ENCODE measurements around the gene LAMC3.

Gene LAMC3

DNA sequence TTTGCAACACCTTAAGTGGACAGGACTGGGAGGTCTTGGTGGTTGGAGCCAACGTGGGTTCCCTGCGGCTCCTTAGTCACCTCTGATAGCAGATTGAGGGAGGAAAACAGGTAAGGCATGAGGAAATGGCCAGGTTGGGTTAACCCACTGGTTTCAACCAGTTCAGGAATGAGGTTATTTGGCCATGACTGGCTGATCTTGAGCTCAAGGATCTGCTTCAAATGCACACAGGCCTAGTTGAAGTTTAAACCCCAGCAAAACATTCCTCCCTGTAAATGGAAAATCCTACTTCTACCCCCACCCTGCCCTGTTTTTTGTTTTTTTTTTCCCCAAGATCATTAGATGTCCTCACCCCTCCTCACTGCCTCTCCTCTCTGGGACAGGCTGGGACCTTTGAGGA lies 113.2 kb downstream of the LAMC3 start:
- peaks cover 3% of the 10 kb centered on the region for H3K27me3 ChIP-seq (replicated peaks; ENCODE audit: control insufficient read depth, insufficient read depth, low read length)
- DNase-seq (ENCODE audit: extremely low read depth, insufficient read length): no peak
- H3K36me3 ChIP-seq (ENCODE audit: control insufficient read depth, insufficient read depth, low read length): no peaks in the 10 kb centered on the region
- TF ChIP-seq CTCF (IDR thresholded peaks at IDR 0.05; ENCODE audit: insufficient read depth, low read length, poor library complexity, severe bottlenecking): no peak
- no peak overlapping the region for H3K4me3 ChIP-seq (replicated peaks; ENCODE audit: low read depth, low read length)

DNA sequence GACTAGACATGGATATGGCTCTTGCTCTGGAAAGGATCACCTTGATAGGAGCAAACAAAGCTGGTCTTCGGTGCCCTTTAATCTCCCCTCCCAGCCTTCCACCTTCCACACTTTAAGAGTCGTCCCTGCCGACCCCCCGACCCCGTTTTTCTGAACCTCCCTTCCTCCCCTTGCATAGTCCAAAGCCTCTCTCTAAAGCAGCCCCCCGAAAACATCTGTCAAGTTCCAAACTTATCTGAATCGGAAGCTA lies 116.0 kb downstream of the LAMC3 start:
- Histone ChIP-seq H3K4me3 (replicated peaks; ENCODE audit: low read depth, low read length) (peak overlapping the region; percentile 99), H3K27me3 (replicated peaks; ENCODE audit: control insufficient read depth, insufficient read depth, low read length) (no peaks in the 10 kb centered on the region; the same call in none of the 2 replicates), H3K36me3 (ENCODE audit: control insufficient read depth, insufficient read depth, low read length) (peaks cover 6% of the 10 kb centered on the region)
- DNase-seq (ENCODE audit: extremely low read depth, insufficient read length): no peak
- no peak for TF ChIP-seq CTCF (IDR thresholded peaks at IDR 0.05; ENCODE audit: insufficient read depth, low read length, poor library complexity, severe bottlenecking)

- H3K36me3 ChIP-seq (ENCODE audit: control insufficient read depth, insufficient read depth, low read length): peaks cover 8% of the 10 kb centered on the region
- H3K27me3 ChIP-seq (replicated peaks; ENCODE audit: control insufficient read depth, insufficient read depth, low read length): no peaks in the 10 kb centered on the region; the same call in 1 of the 2 replicates
- TF ChIP-seq CTCF (IDR thresholded peaks at IDR 0.05; ENCODE audit: insufficient read depth, low read length, poor library complexity, severe bottlenecking): no peak
- H3K4me3 ChIP-seq (replicated peaks; ENCODE audit: low read depth, low read length): peak within 1 kb of the TSS; percentile 99
- peak; percentile 98 for DNase-seq (ENCODE audit: extremely low read depth, insufficient read length)
Measured at GRCh38 chr9:131125288-131126058, 116.5 kb downstream of the LAMC3 start, which contains the start of gene NUP214. Gene NUP214 (plus strand): TSS chr9:131125586. CDS start chr9:131125705, 119 bp downstream.

DNA sequence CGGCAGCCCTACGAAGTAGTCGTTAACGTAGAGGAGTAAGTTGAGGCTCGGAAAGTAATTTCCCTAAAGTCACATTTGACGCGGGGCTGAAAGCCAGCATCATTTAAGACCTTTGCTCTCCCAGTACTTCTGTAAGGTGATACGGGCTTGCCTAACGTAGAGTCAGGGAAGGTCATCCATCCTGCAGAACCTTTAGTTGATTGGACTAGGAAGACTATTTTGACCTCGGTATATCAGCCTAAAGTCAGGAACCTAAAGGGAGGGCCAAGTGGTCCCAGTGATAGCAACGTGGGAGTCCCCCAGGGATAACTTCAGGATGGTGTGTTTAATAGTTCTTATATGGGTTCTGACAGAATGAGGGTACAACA lies 117.1 kb downstream of the LAMC3 start:
- TF ChIP-seq CTCF (IDR thresholded peaks at IDR 0.05; ENCODE audit: insufficient read depth, low read length, poor library complexity, severe bottlenecking): no peak
- DNase-seq (ENCODE audit: extremely low read depth, insufficient read length): no peak
- Histone ChIP-seq H3K36me3 (ENCODE audit: control insufficient read depth, insufficient read depth, low read length) (peaks cover 8% of the 10 kb centered on the region), H3K4me3 (replicated peaks; ENCODE audit: low read depth, low read length) (peak overlapping the region; percentile 99), H3K27me3 (replicated peaks; ENCODE audit: control insufficient read depth, insufficient read depth, low read length) (no peaks in the 10 kb centered on the region)

DNA sequence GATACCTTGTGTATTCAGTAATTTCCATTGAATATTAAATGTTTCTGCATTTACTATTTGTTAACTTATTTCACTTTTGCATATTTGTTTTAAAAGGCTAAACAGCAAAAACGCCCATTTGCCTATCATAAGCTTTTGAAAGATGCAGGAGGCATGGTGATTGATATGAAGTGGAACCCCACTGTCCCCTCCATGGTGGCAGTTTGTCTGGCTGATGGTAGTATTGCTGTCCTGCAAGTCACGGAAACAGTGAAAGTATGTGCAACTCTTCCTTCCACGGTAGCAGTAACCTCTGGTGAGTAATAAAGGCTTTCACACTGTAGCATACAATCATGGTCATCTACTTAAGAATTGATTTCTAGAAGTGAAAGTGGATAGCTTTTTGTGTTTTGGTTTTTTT lies 120.2 kb downstream of the LAMC3 start:
- Histone ChIP-seq H3K36me3 (ENCODE audit: control insufficient read depth, insufficient read depth, low read length) (peaks cover 12% of the 10 kb centered on the region), H3K4me3 (replicated peaks; ENCODE audit: low read depth, low read length) (no peak overlapping the region), H3K27me3 (replicated peaks; ENCODE audit: control insufficient read depth, insufficient read depth, low read length) (no peaks in the 10 kb centered on the region)
- no peak for DNase-seq (ENCODE audit: extremely low read depth, insufficient read length)
- no peak for TF ChIP-seq CTCF (IDR thresholded peaks at IDR 0.05; ENCODE audit: insufficient read depth, low read length, poor library complexity, severe bottlenecking)

GRCh38 chr9:131138676-131139075 lies 129.7 kb downstream of the LAMC3 start:
- TF ChIP-seq CTCF (IDR thresholded peaks at IDR 0.05; ENCODE audit: insufficient read depth, low read length, poor library complexity, severe bottlenecking): no peak
- DNase-seq (ENCODE audit: extremely low read depth, insufficient read length): no peak
- H3K36me3 ChIP-seq (ENCODE audit: control insufficient read depth, insufficient read depth, low read length): peaks cover 20% of the 10 kb centered on the region
- no peak overlapping the region for H3K4me3 ChIP-seq (replicated peaks; ENCODE audit: low read depth, low read length)
- H3K27me3 ChIP-seq (replicated peaks; ENCODE audit: control insufficient read depth, insufficient read depth, low read length): no peaks in the 10 kb centered on the region

Measured in GM06990 (cell line).